HG03521 (cell line): ENCODE data around the gene EPS8L1.
A peak's percentile ranks its signal among the peaks of the same experiment; 100 is the strongest.

Source experiments
- ATAC-seq: cut with Tn5 transposase; IDR thresholded peaks from one replicate; pipeline ENCODE4 v1.9.1; 2021; ENCODE audit warnings: mild to moderate bottlenecking, moderate library complexity; ENCODE audit not compliant: unreplicated experiment

EPS8L1 gene

DNA sequence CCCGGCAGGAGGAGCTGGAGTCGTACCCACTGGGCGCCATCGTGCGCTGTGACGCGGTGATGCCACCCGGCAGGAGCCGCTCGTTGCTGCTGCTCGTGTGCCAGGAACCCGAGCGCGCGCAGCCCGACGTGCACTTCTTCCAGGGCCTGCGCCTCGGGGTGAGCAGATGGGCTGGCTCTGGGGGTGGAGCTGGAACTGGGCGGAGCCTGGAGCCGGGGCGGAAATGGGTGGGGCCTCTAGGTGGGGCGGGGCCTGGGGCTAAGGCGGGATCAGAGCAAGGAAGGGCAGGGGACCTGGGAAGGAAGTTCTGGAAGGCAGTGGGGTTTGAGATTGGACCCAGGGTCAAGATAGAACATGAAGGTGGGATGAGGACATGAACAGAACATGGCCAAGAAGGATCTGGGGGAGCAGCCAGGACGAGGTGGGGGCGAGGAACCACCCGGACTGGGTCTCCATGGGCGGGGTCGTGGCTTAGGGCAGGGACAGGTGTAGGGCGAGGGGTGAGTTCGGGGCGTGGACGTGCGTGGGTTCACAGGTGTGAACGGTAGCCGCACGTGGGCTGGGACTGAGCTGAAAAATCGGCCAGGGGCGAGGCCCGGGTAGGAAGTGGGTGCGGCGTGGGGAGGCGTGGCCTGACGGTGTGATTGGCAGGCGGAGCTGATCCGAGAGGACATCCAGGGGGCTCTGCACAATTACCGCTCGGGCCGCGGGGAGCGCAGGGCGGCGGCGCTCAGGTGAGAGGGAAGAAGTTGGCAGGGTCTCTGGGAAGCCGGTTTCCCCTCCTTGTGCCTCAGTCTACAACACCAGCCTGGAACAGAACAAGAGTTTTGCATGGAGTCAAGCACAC lies 4.7 kb downstream of the EPS8L1 start:
- no peak for ATAC-seq

DNA sequence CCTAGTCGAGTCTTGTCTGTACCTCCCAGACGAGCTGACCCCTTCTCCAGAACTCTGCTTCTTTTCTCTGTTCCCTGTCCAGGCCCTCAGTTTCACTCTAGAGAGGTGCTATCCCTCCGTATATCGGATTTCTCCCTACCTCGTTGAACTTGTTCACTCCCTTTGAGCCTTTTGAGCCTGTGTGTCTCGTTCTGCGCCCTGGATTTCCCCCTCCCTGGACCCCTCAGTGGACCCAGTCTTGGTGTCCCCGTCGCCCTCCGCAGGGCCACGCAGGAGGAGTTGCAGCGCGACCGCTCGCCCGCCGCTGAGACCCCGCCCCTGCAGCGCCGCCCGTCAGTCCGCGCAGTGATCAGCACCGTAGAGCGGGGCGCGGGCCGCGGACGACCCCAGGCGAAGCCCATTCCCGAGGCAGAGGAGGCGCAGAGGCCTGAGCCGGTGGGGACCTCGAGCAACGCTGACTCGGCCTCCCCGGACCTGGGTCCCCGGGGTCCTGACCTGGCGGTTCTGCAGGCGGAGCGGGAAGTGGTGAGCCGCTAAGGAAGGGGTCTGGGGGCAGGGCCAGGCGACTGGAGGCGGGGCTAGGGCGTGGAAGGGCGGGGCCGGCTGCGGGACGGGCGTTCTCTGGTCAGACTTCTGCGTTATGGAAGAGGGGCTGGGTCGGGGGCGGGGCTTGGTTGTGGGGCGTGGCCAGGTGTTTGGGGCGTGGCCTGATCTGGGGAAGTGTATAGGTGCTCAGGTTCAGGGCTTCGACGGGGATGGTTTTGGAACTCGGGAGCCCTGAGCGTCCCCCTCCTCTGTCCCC lies 5.5 kb downstream of the EPS8L1 start:
- ATAC-seq, result peak; percentile 80

DNA sequence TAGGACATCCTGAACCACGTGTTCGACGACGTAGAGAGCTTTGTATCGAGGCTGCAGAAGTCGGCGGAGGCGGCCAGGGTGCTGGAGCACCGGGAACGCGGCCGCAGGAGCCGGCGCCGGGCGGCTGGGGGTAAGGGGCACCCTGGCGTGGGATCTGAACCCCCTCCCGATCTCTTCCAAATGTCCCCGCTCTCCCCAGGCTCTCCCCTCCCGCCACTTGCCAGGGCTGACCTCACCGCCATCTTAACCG lies 6.0 kb downstream of the EPS8L1 start:
- no peak for ATAC-seq

DNA sequence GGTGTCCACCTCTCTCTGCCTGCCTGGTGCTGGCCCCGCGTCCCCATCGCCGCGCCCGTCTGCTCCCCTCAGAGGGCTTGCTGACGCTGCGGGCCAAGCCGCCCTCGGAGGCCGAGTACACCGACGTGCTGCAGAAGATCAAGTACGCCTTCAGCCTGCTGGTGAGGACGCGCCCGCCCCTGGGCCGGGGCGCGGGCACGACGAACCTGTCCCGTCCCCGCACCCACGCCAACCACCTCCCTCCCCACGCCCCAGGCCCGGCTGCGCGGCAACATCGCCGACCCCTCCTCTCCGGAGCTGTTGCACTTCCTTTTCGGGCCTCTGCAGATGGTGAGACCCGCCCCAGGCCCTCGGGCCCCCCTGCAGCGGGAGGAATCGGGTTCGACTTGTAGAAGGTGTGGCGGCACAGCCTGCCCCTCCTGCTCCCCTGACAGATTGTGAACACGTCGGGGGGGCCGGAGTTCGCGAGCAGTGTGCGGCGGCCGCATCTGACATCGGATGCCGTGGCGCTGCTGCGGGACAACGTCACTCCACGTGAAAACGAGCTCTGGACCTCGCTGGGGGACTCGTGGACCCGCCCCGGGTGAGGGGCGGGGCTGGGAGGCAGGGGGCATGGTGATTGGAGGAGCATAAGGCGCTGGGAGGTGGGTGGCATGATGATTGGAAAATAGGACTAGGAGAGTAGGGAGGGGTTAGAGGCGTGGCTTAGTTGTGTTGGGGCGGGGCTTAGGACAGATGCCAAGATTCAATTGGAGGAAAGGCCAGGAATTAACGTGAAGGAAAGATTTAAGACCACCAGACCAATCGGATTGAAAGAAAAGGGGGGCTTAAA lies 6.6 kb downstream of the EPS8L1 start:
- no peak for ATAC-seq

DNA sequence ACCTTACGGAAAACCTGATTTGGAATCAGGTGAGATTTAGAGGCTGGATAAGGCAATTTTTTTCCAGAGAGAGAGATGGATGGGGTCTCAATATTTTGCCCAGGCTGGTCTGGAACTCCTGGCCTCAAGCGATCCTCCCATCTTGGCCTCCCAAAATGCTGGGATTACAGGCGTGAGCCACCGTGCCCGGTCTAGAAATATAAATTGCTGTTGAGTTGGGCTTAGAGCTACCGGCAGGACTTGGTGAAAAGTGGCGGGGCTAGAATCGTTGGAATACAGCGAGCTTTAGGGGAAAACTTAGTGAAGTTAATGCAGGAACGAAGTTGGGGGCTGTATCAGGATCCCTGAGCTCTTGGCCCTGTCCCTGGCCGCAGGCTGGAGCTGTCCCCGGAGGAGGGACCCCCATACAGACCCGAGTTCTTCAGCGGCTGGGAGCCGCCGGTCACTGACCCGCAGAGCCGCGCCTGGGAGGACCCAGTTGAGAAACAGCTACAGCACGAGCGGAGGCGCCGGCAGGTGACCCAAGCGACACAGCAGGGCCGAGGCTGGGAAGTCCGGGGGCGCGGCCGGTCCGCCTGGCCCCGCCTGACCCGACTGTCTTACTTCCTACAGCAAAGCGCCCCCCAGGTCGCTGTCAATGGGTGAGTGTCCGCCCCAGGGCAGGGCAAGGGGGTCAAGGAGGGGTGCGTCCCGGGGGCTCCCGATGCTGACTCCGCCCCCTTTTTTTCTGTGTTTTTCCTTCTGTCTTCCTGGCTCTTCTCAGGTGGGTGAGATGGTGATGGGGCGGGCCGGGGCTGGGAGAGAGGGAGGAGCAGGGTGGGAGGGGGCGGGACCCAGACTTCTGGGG lies 7.6 kb downstream of the EPS8L1 start:
- no peak for ATAC-seq

DNA sequence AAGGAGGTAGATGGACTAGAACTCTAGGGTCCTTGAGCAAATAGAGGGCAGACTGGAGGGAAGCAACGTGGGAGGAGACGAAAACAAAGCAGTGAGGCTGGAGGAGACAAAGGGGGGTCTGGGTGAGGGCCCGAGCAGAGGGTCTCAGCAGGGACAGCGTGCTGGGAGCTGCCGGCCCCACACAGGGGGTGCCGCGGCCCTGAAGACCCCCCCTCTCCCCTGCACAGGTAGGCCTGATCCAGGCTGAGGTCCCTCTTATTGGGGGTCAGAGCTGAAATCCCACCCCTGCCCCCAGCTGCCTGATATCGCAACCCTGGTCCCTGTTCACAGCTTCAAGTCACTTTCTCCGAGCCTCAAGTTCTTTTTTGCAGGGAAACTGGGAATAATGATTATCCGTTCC lies 8.7 kb downstream of the EPS8L1 start:
- no peak for ATAC-seq

DNA sequence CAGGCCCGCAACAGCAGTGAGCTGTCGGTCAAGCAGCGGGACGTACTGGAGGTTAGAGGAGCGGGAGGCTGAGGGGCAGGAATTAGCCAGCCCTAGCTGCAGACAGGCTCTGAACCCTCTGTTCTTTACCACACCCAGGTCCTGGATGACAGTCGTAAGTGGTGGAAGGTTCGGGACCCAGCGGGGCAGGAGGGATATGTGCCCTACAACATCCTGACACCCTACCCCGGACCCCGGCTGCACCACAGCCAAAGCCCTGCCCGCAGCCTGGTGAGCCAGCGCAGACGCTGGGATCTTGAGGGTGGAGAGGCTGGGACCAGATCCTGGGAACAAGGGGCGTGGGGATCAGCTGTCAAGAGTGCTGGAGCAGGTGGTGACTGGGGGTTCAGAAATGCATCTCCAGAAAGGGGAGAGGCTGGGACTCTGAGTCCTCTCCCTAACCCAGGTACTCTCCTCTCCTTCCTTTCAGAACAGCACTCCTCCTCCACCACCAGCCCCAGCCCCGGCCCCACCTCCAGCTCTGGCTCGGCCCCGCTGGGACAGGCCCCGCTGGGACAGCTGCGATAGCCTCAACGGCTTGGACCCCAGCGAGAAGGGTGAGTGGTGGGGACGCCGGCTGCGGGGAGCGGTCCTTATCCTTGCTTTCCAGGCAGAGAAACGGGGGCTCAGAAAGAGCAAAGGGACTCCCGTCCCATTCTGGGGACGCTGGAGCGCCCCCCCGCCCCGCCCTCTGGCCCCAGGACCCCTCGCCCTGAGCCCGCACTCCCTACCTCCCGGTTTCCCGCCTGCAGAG lies 10.4 kb downstream of the EPS8L1 start:
- ATAC-seq, result no peak

DNA sequence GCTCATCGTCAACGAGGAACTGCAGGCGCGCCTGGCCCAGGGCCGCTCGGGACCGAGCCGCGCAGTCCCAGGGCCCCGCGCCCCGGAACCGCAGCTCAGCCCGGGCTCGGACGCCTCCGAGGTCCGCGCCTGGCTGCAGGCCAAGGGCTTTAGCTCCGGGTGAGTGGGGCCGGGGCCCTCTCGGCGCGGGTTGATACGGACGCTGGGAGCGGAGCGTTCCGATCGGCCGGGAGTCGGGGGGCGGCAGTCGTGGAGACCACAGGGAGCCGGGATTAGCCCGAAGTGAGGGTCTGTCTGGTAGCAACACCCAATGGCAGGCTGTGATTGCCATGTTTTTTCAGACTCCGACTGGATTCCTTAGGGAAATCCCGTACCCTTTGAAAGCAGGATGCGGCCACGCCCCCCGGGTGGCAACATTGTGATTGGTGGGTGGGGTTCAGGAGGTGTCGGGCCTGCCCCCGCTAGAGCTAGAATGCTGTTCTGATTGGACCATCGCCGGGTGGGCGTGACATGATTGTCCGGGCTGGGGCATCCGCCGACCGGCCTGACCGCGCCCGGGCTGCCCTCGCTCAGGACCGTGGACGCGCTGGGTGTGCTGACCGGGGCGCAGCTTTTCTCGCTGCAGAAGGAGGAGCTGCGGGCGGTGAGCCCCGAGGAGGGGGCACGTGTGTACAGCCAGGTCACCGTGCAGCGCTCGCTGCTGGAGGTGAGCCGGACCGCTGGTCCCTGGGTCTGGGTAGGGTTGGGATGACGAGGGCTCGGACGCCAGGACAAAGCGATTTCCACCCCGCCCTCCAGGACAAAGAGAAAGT lies 11.3 kb downstream of the EPS8L1 start:
- ATAC-seq, result no peak

DNA sequence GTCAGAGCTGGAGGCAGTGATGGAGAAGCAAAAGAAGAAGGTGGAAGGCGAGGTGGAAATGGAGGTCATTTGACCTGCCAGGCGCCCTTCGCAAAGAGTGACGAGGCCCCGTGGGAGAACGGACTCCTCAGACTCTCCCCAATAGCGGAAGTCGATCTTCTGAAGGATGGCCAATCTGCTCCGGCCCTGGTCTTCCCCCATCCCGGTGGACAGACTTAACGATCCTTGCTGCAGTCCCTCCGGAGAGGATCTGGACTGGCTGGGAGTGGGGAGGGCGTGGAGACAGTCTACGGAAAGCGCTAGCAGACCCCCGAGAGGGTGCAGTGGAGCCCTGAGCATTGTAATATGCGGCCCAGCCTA lies 11.9 kb downstream of the EPS8L1 start:
- ATAC-seq, result no peak

DNA sequence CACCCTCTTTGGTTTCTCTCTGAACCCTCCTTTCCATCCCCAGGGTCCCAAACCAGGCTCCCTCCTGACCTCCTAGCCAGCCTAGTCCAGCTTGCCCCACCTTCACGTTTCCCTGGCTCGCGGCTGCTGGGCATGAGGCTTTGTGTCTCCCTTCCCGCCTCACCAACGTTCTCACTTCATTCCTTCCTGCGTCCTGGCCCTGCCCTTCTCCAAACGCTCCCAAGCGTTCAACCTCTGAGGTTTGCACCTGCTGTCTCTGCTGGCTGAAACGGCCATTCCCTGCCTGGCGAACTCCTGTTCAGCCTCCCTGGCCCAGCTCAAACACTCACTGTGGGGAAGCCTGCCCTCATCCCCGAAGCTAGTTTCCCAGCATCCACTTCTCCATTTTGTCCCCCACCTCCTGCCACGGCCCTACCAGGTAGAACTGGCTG lies 12.4 kb downstream of the EPS8L1 start:
- no peak for ATAC-seq

DNA sequence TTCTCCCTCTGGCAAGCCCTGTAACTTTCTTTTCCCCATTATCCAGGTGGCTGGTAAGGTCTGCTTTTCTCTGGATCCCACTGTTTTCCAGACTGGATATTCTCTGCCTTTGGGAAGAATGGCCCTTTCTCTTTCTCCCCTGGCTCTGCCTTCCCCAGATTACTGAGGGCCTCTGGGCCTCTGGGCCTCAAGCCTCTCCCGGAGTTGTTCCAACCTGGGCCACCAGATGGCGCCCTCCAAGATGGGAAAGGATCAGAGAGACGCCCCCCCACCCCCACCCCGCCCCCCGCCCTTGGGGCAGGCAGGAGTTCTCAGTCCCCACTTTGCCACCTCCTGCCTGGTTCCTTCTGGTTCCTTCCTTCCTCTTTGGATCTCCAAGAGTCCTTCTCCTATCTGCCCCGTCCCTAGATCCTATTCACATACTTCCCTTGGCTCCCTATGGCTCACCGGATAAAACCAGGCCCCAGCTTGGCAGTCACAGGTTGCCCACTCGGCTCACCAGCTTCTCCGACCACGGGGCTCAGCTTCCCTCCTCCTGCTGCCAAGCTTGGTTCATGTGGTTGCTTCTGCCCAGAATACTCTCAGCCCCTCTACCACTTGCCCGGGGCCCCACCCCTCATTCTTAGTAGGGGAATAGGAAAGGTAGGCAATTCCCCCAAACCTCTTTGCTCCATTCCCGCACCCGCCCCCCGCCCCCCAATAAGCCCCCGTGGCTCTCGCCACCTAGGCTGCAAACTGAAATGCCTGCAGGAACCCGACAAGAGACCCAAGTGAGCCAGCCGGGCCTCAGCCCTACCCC lies 13.1 kb downstream of the EPS8L1 start:
- ATAC-seq, result no peak

DNA sequence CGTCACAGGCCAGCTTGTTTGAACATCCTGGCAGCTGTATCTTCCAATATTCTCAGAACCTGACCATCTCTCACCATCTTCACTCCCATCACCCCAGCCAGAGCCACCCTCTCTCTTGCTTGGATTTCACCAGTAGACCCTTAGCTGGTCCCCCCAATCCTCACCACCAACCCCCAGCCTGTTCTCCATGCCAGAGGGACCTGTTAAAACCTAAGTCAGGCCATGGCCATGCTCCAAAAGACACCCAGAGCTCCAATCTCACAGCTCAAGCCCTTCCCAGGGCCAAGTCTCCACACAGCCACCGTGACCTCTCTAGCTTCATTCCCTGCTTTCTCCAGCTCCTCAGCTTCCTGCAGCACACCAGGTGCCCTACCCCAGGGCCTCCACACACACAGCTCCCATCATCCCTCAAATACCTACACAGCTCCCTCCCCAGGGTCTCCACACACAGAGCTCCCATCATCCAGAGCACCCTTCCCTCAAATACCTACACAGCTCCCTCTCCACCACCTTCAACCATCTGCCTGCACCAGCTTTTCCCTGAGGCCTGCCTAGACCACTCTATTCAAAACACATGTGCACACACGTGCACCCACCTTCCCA lies 13.8 kb downstream of the EPS8L1 start:
- no peak for ATAC-seq

DNA sequence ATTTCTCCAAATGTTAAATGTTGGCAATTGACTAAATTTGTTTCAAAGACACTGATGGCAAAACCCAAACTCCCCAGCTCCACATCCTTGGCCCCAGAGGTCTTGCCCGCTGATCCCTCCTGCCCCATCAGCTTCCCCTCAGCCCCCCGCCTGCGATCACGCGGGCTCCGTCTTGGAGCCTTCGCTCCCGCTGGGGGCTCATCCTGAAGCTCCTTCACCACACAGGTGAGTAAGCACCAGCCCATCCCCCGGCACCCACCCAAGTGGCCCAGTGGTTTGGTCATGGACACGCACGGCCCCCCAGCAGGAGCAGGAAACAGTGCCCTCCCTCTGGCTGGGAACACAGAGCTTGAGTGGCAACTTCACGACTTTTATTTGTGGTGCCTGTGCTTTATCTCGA lies 14.9 kb downstream of the EPS8L1 start:
- ATAC-seq, result no peak

DNA sequence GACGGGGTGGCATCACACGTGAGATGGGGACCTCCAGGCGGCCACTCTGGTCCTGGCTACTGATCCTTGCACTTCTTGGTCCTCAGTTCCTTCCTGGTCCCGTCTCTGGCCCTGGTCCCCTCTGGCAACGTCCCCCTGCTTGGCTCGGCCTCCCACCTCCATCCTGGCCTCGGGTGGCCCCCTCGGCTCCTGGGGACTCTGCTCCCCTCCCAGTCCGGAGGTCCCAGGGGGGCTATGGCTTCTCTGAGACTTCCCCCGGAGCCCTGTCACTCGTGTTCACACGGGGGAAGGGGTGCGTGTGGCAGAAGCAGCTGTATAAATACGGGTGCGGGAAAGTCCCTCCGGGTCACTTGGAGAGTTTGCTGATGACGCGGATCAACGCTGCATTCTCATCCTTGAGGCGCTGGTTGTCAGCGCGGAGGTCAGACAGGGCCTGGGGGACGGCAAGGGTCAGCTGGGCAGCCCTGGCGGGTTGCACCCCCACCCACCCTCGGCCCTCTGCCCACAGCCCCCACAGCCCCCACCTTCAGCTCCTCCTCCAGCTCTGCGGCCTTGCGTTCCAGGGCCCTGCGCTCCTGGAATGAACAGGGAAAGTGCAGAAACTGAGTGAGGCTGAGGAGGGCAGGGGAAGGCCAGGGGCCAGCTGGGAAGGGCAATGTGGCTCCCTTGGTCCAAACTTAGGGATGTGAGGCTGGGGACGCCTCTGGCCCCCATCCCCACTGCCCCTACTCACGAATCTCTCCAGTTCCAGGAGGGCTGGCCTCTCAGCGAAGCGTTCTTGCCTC lies 15.6 kb downstream of the EPS8L1 start:
- ATAC-seq, result no peak

DNA sequence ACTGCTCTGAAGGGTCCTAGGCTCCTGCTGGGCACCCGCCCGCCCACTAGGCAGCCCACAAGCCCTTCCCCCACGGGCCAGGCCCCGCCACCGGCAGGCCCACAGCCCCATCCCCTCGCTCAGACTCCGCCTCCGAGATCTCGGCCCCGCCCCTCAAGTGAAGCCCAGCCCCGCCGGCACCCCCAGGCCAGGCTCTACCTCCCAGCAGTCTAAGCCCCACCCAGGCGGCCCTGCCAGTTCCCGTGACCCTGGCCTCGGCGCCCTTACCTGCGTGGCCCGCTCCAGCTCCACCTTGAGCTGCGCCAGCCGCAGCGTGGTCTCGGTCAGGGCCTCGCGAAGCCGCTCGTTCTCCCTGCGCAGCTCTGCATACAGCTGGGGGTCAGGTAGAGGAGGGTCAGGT lies 16.3 kb downstream of the EPS8L1 start:
- no peak for ATAC-seq

DNA sequence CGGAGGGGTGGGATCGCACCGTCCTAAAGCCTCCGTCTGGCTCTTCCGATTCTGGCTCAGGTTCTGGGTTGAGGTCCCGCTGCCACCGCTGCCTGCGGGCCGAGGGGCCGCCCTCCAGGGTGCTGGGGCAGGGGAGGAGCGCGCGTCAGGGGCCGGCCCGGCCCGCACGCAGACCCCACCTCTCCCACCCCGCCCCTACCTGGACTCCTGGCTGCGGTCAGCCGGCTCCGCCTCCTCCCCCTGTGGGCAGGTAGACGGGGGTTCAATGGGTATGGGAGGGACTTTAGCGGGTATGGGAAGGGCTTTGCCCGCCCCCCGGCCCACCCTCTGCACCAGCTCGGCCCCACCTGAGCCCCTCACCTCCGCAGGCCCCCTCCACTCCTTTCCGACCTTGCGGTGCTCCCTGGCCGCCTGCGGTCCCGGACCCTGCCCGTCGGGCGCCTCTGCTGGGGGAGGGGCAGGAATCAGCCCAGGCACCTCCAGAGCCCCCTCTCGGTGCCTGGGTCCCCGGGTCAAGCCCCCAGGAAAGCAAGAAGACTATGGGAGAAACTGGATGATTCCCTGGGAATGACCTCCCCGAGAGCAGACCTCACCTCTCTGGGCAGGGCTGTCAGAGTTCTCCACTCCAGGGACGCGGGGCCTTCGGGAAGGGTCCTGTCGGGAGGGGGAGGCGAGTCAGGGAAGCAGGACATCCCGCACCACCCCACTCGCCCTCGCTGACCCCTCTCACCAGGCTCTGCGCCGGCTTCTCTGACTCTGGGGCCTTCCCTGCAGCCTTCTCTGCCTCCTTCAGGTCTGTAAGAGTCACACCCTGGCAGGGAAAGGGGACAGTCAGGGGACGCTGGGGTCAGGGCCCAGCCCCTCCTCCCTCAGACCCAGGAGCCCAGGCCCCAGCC lies 17.0 kb downstream of the EPS8L1 start:
- ATAC-seq, result no peak
